NCI-H2107 treated with DMSO at 0.1 percent for 48 hours (cell line): ENCODE data around the gene WNT7B.
"Not testable (repeated sequence)": the region's sequence is repeated elsewhere in the genome, so short reads cannot be mapped to it uniquely, and the experiment has no call there.

Experiments used
- DNase-seq: peaks from one replicate; lab custom pipeline; 2025; ENCODE audit not compliant: unreplicated experiment; lab: John Stamatoyannopoulos, UW

The WNT7B gene

GRCh38 chr22:46008836-46009596, 32.1 kb upstream of the WNT7B start:
- DNase-seq = no peak

DNA sequence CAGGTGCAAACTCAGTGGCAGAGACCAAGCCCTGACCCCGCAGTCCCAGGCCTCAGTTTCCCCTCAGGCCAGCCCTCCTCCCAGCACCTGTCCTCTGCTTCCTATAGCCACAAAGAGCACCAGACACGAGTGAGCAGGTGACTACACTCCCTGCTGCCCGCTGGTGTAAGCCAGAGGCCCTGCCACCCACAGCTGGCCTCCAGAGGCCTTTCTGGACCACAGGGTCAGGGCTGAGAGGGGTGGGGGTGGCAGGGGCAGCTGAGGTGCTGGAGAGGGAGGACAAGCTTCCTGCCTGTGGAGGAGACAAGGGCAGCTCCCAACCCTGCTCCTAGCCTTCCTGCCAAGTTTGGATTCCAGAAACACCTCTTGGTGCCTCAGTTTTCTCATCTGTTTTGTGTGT, 31.3 kb upstream of the WNT7B start:
- no peak for DNase-seq

DNA sequence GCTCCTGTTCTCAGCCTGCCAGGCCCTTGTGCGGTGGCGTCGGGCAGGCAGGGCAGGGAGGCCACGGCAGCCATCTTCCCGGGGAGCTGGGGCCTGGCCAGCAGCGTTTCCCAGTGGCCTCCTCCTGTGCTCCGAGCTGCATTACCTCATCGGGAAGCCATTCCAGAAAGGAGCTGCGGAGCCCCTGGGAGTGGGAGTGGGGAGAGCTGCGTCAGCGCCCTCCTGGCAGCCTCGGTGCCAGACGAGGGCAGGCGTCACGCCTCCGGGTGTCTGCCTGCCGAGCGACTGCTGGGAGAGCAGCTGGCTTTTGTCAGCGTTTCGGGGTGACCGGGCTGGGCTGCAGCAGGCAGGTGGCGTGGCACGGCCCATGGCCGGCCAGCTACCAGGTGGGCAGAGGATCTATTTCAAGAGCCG, 30.9 kb upstream of the WNT7B start:
- DNase-seq = peak; percentile 70

- peak; percentile 23 for DNase-seq
These were observed 30.3 kb upstream of the WNT7B start for GRCh38 chr22:46007003-46007847.

DNA sequence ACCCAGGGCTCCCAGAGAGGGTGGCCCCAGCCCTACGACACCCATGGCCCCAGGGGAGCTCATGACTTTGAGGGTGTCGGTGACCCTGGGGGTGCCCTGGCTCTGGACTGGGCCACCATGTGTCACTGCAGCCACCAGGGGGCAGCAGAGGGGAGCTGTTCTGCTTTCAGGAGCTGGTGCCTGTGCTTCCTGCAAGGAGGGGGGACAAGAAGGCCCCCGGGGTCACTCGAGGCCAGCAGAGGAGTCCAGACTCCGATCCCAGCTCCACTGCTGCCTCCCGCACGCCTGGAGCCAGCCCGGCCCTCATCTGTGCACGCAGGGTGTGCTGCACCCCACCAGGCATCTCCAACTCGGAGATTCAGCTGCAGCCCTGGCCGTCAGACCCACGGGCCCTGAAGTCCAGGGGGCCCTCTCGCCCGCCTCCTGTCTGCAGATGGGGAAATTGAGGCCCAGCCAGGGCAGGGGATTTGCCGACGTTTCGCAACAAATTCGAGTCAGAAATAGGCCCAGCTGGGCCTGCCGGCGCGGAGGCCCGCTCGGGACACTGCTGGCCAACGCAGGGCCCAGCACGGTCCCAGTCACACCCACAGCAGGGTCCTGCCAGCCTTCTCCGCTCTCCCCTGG, 29.5 kb upstream of the WNT7B start:
- peak; percentile 39 for DNase-seq

DNA sequence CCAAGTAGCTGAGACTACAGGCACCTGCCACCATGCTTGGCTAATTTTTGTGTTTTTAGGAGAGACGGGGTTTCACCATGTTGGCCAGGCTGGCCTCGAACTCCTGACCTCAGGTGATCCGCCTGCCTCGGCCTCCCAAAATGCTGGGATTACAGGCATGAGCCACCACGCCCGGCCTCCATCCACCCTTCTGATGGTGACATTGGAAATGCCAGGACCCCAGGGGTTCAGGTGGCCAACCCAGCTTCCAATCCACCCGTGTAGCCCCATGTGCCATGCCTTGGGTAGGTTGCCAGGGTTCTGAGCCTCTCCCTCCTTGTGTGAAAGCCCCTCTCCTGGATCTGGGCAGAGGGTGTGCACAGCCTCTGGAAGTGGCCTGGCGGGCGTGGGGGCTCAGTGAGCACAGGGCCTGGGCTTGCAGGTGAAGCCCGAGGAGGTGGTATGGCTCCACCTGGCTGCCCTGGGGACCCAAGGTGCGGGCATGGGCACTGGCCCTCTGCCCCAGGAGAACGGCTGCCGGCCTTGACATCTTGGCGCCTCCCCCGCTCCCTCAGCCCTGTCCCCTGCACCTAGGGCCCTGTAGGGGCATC, 28.2 kb upstream of the WNT7B start:
- DNase-seq = not testable (repeated sequence)

DNA sequence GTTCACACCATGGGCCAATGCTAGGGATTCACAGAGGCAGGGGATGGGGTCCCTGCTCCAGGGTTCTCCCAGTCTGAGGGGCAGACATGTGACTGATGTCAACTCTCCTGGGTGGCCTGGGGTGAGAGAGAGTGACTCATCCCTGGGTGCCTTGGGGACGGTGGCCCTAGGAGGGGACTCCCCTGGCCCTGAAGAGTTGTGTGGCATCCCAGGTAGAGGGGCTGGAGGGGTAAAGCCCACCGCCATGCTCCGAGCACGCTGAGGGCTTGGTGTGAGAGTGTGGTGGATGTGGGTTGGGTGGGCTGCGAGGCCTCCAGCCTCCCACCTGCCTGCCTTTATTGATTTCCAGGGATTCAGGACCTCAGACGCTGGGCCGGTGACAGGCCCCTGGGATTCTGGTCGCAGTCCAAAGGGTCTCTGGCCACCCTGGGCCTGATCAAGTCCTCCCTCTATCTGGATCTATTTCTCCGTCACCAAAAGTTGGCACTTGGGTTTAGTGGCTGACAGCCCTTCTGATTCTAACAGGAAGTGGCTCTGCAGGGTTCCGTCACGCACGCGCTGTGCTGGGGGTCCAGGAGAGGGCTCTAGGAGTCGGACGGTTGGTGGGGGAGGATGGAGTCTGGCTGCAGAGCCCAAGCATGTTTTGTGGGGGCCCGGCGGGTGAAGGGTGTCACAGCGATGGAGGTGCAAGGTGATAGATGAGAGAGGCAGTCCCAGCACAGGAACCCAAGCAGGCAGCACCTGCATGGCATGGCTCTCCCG, 27.3 kb upstream of the WNT7B start:
- no peak for DNase-seq

- no peak for DNase-seq
These were observed 26.5 kb upstream of the WNT7B start for GRCh38 chr22:46003271-46004091.

DNA sequence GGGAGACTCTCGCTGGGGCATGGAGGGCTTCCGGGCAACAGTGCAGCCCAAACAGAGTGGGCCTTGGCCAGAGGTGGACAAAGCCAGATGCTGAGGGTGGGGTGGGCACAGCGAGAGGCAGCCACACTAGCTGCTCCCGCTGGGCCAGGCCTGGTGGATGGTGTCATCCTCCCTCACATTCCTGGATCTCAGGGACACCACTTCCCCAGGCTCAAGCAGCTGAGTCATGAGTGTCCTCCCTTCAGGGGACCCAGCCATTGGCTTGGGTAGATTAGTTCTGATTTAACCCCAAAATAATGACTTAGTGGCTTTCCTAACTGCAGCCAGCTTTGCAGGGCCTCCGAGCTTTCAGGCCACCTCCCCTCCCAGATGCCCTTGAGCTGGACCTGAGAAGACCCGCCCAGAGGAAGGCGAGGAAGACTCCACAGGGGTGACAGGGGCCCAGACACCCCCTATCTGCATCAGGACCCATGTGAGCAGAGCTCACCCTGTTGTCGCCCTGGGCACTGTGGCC, 25.9 kb upstream of the WNT7B start:
- DNase-seq = no peak

GRCh38 chr22:46001426-46002106, 24.6 kb upstream of the WNT7B start:
- no peak for DNase-seq

- DNase-seq = peak; percentile 6
These were observed 24.1 kb upstream of the WNT7B start for GRCh38 chr22:46001046-46001425.

- DNase-seq = no peak
These were observed 23.4 kb upstream of the WNT7B start for GRCh38 chr22:46000081-46001027.

DNA sequence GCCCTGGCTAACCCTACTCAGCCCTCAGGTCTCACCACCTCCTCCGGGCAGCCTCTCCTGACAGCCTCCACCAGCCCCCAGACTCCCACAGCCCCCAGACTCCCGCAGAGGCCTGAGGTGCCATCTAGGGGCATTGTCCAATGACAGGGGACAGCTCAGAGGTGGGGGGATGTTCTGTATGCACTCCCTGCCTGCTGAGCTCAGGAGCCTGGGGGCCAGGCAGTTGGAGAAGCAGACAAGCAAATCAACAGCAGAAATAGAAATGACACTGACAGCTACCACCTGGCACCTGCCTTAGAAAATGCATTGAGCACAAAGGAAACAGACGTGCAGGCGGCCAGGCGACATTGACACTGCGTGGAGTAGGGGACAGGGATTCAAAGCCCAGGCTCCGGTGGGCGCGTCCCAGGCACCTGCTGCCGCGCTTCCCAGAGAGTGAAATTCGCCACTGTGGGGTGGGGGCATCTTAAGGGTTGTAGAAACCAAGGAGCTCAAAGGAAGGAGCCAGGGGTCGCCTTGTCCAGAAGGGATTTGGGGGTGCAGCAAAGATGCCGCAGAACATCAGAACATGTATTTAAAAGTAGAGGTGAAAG, 22.5 kb upstream of the WNT7B start:
- peak; percentile 33 for DNase-seq

DNA sequence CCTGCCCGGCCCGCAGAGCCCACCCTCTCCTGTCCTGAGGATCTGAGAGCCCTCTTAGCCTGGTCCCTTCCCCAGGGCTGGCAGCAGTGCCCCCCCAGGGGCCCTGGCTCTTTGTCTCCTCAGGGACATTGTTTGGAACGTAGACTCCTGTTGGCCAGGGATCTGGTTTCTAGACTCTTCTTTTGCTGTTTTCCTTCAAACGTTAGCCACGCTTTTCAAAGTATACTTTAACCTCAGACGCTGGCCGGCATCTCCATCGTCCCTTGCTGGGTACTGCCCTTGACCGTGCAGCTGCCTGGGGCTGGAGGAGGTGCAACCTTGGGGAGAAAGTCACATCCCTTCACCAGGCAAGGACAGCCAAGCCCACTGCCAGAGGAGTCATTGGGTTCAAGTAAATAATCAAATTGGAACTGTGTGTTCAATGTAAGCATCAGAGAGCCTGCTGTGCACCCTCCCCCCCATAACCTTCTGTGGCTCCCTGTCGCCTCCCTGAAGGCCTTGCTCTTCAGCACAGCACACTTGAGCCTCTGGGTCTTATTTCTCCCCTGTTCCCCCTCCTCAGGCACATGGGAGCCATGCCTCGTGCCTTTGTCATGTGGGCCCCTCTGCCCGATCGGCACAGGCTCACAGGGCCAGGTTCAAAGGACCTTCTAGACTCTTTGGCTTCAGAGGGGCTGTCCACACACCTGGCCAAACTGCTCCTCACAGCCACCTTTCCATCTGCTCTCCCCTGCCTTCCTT, 21.8 kb upstream of the WNT7B start:
- no peak for DNase-seq

DNA sequence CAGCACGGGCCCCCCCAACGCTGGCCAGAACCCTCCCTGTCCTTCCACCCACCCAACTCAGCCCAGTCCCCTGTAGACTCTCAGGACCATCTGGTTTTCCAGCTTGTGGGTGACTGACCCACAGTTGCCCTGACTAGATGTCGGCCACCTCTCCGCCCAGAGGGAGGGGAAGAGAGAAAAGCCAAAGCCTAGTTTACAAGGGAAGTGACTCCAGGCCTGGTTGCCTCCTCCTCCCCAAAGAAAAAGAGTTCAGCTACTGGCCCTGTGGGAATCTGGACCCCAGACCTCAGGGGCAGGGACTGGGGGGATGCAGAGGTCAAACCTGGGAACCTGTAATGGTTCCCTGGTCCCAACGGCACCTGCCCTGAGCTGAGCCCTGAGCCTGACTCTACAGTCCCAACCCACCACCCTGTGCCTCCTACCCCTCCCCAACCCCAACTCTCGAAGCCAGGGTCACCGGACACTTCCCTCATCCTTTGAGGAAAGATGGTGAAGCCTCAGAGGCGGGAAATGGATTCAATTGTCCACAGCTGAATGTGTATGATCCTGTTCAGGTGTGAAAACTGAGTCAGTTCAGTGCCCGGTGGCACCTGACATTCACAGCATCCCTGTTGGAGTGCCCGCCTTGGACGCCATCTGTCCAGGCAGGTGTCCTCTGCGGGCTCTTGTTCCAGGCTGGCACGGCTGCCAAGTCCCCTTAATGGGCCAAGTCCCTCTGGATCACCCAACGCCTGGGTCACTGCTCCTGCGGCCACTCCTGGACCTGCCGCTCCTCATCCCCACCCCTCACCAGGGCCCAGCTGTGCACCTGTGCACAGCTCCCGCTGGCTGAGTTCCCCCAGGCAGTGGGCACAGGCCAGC, 21.0 kb upstream of the WNT7B start:
- DNase-seq = no peak
